K562 (cell line): ENCODE results near the gene EZH1. TPM values are rescaled to one million over a fixed set of nuclear protein-coding genes. Genes with fewer than 3 reads are reported as not detected.

Source experiments
- CBX8 ChIP-seq: fragments of 200-600 bp; sonication (generic); IDR thresholded peaks from 2 replicates; pipeline ENCODE4 v1.6.1; 2012; ENCODE audit warnings: borderline replicate concordance, mixed run types, low read depth, mild to moderate bottlenecking, moderate library complexity, mixed read lengths, low read length, control low read depth, inconsistent platforms; ENCODE audit not compliant: poor library complexity, severe bottlenecking; ENCODE audit errors: extremely low read depth
- HDAC8 ChIP-seq: fragments of 450-650 bp; IDR thresholded peaks from 2 replicates; pipeline ENCODE4 v1.6.1; 2016; ENCODE audit warnings: mild to moderate bottlenecking, missing genetic modification characterization, moderate library complexity, missing compliant biosample characterization
- NR1H2 ChIP-seq: sonication (generic); formaldehyde crosslinking; IDR thresholded peaks from 2 replicates; pipeline ENCODE4 v1.4.0; 2020; ENCODE audit warnings: mild to moderate bottlenecking, missing genetic modification reagents
- RB1 ChIP-seq: fragments of 450-650 bp; IDR thresholded peaks from 2 replicates; pipeline ENCODE4 v1.6.1; 2017; ENCODE audit warnings: low read depth, mild to moderate bottlenecking
- SAFB2 ChIP-seq: fragments of 200-400 bp; formaldehyde crosslinking; IDR thresholded peaks from 2 replicates; pipeline ENCODE4 v1.6.1; 2018; ENCODE audit warnings: borderline replicate concordance, low read length, low read depth, moderate library complexity; ENCODE audit not compliant: severe bottlenecking
- SMC3 ChIP-seq: conservative IDR thresholded peaks from 2 replicates; pipeline ENCODE4 v1.6.1; 2011; ENCODE audit warnings: low read depth, low read length, improper control_type of control experiment; ENCODE audit not compliant: insufficient read depth
- ZBTB9 ChIP-seq: fragments of 450-650 bp; formaldehyde crosslinking; IDR thresholded peaks from 2 replicates; pipeline ENCODE4 v1.4.0; 2020; ENCODE audit warnings: mild to moderate bottlenecking, moderate library complexity
- ZNF143 ChIP-seq: sonication (generic); formaldehyde crosslinking; IDR thresholded peaks from 2 replicates; pipeline ENCODE4 v1.9.0; 2022; ENCODE audit warnings: mild to moderate bottlenecking, missing genetic modification reagents
- ZNF274 ChIP-seq: IDR thresholded peaks from 2 replicates; pipeline ENCODE4 v1.6.1; 2011; ENCODE audit warnings: low read depth, mild to moderate bottlenecking, low read length, moderate library complexity, borderline replicate concordance
- ZNF445 ChIP-seq: fragments of 250-450 bp; sonication (Bioruptor Pico); IDR thresholded peaks from 2 replicates; pipeline ENCODE4 v1.4.0; 2020; ENCODE audit warnings: low read depth, mild to moderate bottlenecking, moderate library complexity
- polyA plus RNA-seq, 8 experiments: library from polyadenylated mRNA; depleted of rRNA in 4 of 8; stranded (reverse) in 5 of 8; unstranded in 3 of 8; fragments of >200 nt; fragmentation: Nextera tagmentation in 2 of 8; fragmentation: Illumina TruSeq in 1 of 8; extraction: Ambion mirVana in 2 of 8; extraction: Trizol in 1 of 8; gene quantifications; 2 replicates each; pipeline versions ENCODE4 v1.2.1 to v1.2.3, GENCODE V29; 2011 to 2014; ENCODE audit warnings: inconsistent platforms in 1 of 8, missing spikeins in 1 of 8
- total RNA-seq, 7 experiments: library from RNA; depleted of rRNA in 6 of 7; stranded (reverse); fragments of >200 nt in 6 of 7; fragmentation: Illumina TruSeq in 2 of 7; extraction: Trizol in 2 of 7; gene quantifications; 2 replicates each; pipeline versions ENCODE4 v1.2.1 to v1.2.3, GENCODE V29; 2011 to 2021; ENCODE audit warnings: low replicate concordance in 1 of 7
- TF ChIP-seq, protein P1 (sequence below): sonication (generic); formaldehyde crosslinking; IDR thresholded peaks from 2 replicates; pipeline ENCODE4 v1.8.1; 2023; ENCODE audit warnings: mild to moderate bottlenecking, missing genetic modification reagents
- TF ChIP-seq, protein P2 (sequence below), 2 experiments: fragments of 450-650 bp in 1 of 2; sonication (generic) in 1 of 2; formaldehyde crosslinking in 1 of 2; IDR thresholded peaks; 2 replicates each; pipeline versions ENCODE4 v1.7.1 to v1.9.0; 2016 to 2022; ENCODE audit warnings: inconsistent platforms in 1 of 2, mild to moderate bottlenecking in 1 of 2, missing genetic modification reagents in 1 of 2

The EZH1 gene
- total and polyA plus RNA-seq, 9 of the 15 experiments (the other 6 are each of a cell fraction or from before 2014, with no cell fraction given) = 8.6 to 40.8 (median 22.9) TPM

DNA sequence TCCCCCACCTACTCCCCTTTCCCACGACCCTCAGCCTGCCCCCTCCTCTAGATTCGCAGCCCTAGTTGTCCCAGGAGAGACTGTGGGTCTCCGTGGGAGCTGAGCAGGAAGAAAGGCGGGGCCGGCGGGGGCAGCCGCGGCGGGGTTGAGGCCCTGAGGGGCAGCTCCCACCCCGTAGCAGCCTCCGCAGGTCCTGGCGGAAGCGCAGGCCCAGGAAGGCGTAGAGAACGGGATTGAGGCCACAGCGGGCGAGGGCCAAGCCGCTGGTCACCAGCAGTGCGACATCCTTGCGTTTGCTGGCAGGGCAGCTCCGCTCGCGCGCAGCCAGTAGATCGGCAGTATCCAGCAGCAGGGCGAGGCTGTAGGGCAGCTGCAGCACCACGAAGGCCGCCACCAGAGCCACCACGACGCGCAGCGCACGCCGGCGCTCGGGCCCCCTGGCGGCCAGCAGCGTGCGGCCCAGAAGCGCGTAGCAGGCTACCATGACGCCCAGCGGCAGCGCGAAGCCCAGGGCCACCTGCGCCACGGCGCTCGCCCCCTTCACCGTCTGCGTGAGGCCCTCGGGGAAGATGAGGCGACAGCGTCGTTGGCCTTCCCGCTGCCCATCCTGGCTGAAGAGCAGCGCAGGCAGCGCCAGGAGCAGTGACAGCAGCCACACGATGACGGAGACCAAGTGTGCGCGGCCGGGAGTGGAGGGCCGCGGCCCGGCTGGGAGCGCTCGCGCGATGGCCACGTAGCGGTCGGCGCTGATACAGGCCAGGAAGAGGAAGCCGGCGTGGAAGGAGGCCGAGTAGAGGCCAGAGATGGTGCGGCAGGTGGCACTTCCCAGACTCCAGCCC is 65.1 kb downstream of the EZH1 start (continued):
- TF ChIP-seq ZNF143 (CRISPR knock-in tag) (peak; percentile 59; the same call in 1 of the 2 replicates), HDAC8 (no peak; the same call in 1 of the 2 replicates), SMC3 (peak; percentile 39; the same call in 1 of the 2 replicates), ZBTB9 (peak; percentile 96), RB1 (peak; percentile 84), ZNF445 (CRISPR knock-in tag) (no peak), SAFB2 (no peak), NR1H2 (peak; percentile 97), ZNF274 (no peak), CBX8 (no peak)
- TF ChIP-seq, protein P1, sequence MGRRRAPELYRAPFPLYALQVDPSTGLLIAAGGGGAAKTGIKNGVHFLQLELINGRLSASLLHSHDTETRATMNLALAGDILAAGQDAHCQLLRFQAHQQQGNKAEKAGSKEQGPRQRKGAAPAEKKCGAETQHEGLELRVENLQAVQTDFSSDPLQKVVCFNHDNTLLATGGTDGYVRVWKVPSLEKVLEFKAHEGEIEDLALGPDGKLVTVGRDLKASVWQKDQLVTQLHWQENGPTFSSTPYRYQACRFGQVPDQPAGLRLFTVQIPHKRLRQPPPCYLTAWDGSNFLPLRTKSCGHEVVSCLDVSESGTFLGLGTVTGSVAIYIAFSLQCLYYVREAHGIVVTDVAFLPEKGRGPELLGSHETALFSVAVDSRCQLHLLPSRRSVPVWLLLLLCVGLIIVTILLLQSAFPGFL (CRISPR knock-in tag) = no peak
- TF ChIP-seq, protein P2, sequence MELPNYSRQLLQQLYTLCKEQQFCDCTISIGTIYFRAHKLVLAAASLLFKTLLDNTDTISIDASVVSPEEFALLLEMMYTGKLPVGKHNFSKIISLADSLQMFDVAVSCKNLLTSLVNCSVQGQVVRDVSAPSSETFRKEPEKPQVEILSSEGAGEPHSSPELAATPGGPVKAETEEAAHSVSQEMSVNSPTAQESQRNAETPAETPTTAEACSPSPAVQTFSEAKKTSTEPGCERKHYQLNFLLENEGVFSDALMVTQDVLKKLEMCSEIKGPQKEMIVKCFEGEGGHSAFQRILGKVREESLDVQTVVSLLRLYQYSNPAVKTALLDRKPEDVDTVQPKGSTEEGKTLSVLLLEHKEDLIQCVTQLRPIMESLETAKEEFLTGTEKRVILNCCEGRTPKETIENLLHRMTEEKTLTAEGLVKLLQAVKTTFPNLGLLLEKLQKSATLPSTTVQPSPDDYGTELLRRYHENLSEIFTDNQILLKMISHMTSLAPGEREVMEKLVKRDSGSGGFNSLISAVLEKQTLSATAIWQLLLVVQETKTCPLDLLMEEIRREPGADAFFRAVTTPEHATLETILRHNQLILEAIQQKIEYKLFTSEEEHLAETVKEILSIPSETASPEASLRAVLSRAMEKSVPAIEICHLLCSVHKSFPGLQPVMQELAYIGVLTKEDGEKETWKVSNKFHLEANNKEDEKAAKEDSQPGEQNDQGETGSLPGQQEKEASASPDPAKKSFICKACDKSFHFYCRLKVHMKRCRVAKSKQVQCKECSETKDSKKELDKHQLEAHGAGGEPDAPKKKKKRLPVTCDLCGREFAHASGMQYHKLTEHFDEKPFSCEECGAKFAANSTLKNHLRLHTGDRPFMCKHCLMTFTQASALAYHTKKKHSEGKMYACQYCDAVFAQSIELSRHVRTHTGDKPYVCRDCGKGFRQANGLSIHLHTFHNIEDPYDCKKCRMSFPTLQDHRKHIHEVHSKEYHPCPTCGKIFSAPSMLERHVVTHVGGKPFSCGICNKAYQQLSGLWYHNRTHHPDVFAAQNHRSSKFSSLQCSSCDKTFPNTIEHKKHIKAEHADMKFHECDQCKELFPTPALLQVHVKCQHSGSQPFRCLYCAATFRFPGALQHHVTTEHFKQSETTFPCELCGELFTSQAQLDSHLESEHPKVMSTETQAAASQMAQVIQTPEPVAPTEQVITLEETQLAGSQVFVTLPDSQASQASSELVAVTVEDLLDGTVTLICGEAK (IDR thresholded peaks at IDR 0.05) = no peak
- TF ChIP-seq, protein P2 (CRISPR knock-in tag; IDR thresholded peaks at IDR 0.05) = no peak
